Activated naive CD8-positive, alpha-beta T cell (primary cell): ENCODE measurements around the gene ESF1.

Experiments
- H3K27ac Mint-ChIP-seq: one replicate; pipeline ENCODE4 v1.8.0; 2021; ENCODE audit warnings: mixed read lengths
- H3K27me3 Mint-ChIP-seq: one replicate; pipeline ENCODE4 v1.8.0; 2021; ENCODE audit warnings: mixed read lengths
- H3K36me3 Mint-ChIP-seq: one replicate; pipeline ENCODE4 v1.8.0; 2021; ENCODE audit warnings: mixed read lengths
- H3K4me1 Mint-ChIP-seq: one replicate; pipeline ENCODE4 v1.8.0; 2021; ENCODE audit warnings: low read depth, mixed read lengths
- H3K4me3 Mint-ChIP-seq: one replicate; pipeline ENCODE4 v1.8.0; 2021; ENCODE audit warnings: mild to moderate bottlenecking, mixed read lengths
- H3K9me3 Mint-ChIP-seq: one replicate; pipeline ENCODE4 v1.8.0; 2021; ENCODE audit warnings: low read depth, mixed read lengths

The ESF1 gene

DNA sequence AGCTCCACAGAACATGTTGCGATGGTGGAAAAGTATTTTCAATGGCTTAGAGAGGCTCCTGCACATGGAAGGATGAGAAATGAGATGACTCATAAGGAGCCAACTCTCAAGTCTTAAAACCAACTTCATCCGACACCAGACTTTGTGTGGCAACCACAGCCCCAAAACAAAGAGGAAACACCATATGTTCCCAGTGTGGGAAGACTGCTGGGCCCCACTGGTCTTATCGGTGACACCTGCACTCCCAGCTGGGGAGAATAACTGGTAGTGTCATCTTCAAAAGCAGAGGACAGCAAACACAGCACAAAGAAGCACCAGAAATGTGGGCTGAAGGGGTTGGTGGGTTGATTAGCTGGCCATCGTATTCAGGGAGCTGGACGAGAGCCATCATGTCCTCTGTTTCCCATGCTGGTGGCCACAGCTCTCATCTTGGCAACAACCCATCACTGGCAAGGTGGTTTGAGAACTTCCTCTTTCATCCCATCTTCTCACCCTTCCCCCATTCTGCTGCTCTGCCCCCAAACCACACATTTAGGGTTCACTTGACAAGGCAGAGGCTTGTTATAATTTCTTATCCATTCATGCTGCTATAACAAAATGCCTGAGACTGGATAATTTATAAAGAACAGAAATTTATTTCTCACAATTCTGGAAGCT, 100.0 kb downstream of the ESF1 start:
- H3K36me3 Mint-ChIP-seq: no peaks in the 10 kb centered on the region
- no peaks in the 10 kb centered on the region for H3K9me3 Mint-ChIP-seq
- H3K27ac Mint-ChIP-seq: no peak overlapping the region
- no peaks in the 10 kb centered on the region for H3K4me1 Mint-ChIP-seq
- peaks cover 6% of the 10 kb centered on the region for H3K27me3 Mint-ChIP-seq
- H3K4me3 Mint-ChIP-seq: no peak overlapping the region

DNA sequence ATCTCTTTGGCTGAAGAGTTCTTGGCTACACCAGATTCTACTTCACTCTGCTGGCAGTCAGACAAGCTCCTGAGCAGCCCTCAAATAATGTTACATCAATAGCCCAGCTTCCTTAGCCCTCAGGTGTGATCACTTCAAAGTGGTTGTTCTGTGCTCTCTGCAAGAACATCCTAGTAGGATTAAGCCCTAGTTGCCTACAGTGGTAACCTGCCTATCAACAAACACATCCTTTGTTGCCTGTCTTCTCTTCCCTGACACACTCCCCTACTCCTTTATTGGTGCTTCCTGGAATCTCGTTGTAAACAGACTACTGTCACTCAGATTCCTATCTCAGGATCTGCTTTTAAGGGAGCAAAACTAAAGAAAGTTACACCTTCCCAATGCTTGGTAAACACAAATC, 100.9 kb downstream of the ESF1 start:
- H3K27me3 Mint-ChIP-seq: peaks cover 6% of the 10 kb centered on the region
- H3K27ac Mint-ChIP-seq: no peak overlapping the region
- no peaks in the 10 kb centered on the region for H3K9me3 Mint-ChIP-seq
- H3K4me1 Mint-ChIP-seq: no peaks in the 10 kb centered on the region
- no peak overlapping the region for H3K4me3 Mint-ChIP-seq
- no peaks in the 10 kb centered on the region for H3K36me3 Mint-ChIP-seq

DNA sequence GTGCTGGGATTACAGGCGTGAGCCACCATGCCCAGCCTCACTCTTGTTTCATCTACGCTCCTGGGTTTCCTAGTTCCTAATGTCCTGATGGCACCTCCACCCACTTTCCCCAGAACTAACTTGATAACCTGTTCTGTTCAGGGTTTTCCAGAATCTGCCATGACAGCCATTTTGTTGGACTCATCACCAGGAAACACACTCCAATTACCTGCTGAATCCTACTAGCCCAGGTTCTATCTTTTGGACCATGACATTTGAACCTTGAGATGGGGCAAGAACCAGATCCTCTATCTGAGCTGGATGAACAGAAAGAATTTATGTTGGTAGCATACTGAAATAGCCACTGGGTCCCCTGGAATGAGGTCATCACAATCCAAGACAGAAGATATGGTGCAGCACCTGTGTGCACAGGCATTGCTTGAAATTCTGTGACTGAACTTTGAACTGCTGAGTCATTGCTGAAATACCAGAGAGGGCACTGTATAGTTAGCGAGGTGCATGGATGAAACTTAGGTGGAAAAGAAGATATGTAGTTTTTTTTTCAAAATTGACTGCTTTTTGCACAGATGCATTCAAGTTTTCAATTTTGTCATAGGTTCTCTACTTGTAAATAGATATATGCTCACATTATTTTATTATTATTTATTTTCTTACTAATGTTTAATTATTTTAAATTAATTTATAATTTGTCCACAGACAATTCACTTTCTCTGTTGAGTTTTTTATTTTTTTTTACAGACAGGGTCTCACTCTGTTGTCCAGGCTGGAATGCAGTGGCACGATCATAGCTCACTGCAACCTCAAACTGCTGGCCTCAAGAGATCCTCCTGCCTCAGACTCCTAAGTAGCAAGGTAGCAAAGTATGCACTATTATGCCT, 103.2 kb downstream of the ESF1 start:
- Mint-ChIP-seq H3K27ac (no peak overlapping the region), H3K27me3 (peaks cover 5% of the 10 kb centered on the region), H3K36me3 (no peaks in the 10 kb centered on the region), H3K4me1 (no peaks in the 10 kb centered on the region), H3K4me3 (no peak overlapping the region), H3K9me3 (no peaks in the 10 kb centered on the region)

DNA sequence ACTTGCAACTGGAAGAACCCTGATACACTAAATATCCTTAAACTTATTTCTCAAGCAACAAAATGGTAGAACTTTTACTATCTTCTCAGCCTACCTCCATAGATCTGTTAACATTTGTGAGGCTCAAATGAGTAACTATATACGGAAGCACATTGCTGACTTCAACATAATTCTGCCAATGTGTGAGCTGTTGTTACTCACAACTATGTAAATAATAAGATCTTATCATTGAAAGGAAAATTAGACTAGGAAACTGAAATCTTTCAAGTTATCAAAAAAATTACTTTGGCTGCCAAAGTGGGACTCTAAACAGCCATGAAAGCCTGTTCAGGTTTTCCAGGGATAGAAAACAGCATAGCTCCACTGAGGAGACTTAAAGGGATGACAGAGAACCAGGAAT, 105.8 kb downstream of the ESF1 start:
- H3K4me1 Mint-ChIP-seq: no peaks in the 10 kb centered on the region
- peaks cover 6% of the 10 kb centered on the region for H3K27me3 Mint-ChIP-seq
- H3K27ac Mint-ChIP-seq: no peak overlapping the region
- H3K36me3 Mint-ChIP-seq: no peaks in the 10 kb centered on the region
- H3K4me3 Mint-ChIP-seq: no peak overlapping the region
- no peaks in the 10 kb centered on the region for H3K9me3 Mint-ChIP-seq

DNA sequence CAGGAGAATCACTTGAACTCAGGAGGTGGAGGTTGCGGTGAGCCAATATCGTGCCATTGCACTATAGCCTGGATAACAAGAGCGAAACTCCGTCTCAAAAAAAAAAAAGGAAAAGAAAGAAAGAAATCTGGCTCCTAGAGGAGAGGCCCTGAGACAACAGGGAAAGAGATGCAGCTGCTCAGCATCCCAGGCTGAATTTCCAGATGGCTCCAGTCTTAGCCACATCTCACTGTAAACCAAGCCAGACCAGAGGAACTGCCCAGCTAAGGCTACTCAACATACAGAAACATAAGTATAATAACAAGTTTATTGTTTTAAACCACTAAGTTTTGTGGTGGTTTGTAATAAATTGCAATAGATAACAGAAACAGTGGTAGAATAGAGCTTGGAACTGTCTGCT, 107.5 kb downstream of the ESF1 start:
- no peaks in the 10 kb centered on the region for H3K36me3 Mint-ChIP-seq
- H3K4me1 Mint-ChIP-seq: no peaks in the 10 kb centered on the region
- peaks cover 5% of the 10 kb centered on the region for H3K27me3 Mint-ChIP-seq
- H3K27ac Mint-ChIP-seq: no peak overlapping the region
- no peak overlapping the region for H3K4me3 Mint-ChIP-seq
- no peaks in the 10 kb centered on the region for H3K9me3 Mint-ChIP-seq

DNA sequence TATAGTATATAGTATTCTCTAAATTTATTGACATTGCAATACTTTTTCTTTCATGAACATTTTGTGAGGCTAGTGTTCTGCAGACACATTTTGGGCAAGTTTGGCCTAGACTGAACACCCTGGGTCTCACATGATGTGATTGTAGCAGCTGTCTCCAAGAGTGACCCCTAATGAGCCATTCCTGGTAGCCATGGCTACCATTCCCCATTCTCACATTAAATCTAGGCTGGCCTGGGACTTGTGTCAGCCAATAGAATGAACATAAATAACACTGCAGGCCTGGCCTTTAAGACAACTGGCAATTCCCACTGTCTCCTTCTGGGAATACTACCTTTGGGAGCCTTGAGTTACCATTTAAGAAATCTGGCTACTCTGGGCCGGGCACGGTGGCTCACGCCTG, 108.0 kb downstream of the ESF1 start:
- Mint-ChIP-seq H3K27me3 (peaks cover 5% of the 10 kb centered on the region), H3K9me3 (no peaks in the 10 kb centered on the region), H3K4me3 (no peak overlapping the region), H3K36me3 (no peaks in the 10 kb centered on the region), H3K4me1 (no peaks in the 10 kb centered on the region), H3K27ac (no peak overlapping the region)

DNA sequence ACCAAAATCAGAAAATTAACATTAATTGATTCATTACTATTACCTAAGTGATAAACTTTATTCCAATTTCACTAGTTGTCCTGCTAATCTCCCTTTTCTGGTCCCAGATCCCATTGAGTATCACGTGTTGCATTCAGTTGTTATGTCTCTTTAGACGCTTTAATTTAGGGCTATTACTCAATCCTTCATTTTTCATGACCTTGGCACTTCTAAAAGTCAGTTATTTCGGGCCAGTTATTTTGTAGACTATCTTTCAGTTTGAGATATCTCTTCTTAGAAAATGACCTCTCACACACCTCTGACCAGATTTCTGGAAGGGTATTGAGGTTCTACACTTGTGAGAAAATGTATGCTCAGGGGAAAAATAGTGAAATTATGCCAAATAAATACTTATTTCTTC, 112.0 kb downstream of the ESF1 start:
- H3K9me3 Mint-ChIP-seq: no peaks in the 10 kb centered on the region
- H3K4me3 Mint-ChIP-seq: no peak overlapping the region
- H3K27ac Mint-ChIP-seq: no peak overlapping the region
- no peaks in the 10 kb centered on the region for H3K4me1 Mint-ChIP-seq
- H3K36me3 Mint-ChIP-seq: no peaks in the 10 kb centered on the region
- peaks cover 5% of the 10 kb centered on the region for H3K27me3 Mint-ChIP-seq

DNA sequence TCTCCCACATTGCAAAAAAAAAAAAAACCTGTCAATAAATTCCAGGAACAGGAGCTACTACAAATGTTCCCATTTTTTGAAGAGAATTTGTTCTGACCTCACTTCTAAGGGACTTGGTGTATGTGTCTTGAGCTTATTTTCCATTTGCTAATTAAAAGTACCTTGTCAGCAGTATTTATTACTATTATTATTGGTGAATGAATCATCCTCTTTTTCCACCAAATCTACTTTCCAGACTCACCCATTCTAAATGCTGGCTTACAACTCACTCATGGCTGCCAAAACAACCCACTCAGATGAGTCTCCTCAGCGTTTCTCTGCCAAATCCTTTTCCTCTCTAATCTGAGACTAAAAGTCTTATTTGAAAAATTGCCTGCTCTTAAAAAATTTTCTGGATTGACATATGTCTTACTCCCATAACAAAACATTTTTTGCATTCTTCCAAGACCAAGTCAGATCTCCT, 112.8 kb downstream of the ESF1 start:
- Mint-ChIP-seq H3K36me3 (no peaks in the 10 kb centered on the region), H3K27ac (no peak overlapping the region), H3K4me1 (no peaks in the 10 kb centered on the region), H3K4me3 (no peak overlapping the region), H3K9me3 (no peaks in the 10 kb centered on the region), H3K27me3 (peaks cover 5% of the 10 kb centered on the region)

DNA sequence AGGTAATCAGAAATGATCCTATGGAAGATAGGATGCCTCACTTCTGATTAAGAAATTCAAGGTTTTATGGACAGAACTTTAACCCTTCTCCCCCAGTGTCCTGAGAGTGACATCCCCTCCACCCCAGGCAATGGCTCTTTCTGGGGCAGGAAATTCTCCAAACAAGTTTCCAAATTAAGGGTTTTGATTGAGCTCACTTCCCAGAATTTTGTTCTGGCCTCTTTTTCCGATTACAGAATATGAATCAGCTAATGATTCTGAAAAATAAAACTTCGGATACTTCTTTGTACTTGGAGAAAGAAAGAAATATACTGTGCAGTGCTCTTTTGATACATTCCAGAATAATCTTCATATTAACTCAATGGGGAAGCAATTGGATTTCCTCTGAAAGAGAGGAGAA, 113.2 kb downstream of the ESF1 start:
- H3K36me3 Mint-ChIP-seq: no peaks in the 10 kb centered on the region
- H3K9me3 Mint-ChIP-seq: no peaks in the 10 kb centered on the region
- peaks cover 5% of the 10 kb centered on the region for H3K27me3 Mint-ChIP-seq
- no peak overlapping the region for H3K4me3 Mint-ChIP-seq
- no peaks in the 10 kb centered on the region for H3K4me1 Mint-ChIP-seq
- H3K27ac Mint-ChIP-seq: no peak overlapping the region

DNA sequence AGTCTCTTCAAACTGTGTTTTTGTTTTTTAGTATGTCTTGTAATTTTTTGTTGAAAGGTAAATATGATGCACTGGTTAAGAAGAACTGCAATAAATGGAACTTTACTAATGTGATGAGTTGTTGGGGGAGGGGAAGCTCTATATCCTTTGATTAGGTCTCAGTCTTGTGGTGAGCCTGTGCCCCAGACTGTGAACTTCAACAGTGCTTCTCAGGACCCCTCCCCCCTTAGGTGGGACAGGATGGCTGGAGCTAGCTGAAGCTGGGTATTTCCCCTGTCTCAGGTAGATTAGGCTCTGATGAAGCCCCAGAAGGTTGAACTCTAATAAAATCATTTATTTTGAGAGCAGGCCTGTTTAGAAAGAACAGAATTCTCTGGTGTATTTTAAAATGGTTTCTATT, 114.6 kb downstream of the ESF1 start:
- Mint-ChIP-seq H3K4me3 (no peak overlapping the region), H3K27me3 (peaks cover 5% of the 10 kb centered on the region), H3K27ac (no peak overlapping the region), H3K4me1 (no peaks in the 10 kb centered on the region), H3K36me3 (no peaks in the 10 kb centered on the region), H3K9me3 (no peaks in the 10 kb centered on the region)

DNA sequence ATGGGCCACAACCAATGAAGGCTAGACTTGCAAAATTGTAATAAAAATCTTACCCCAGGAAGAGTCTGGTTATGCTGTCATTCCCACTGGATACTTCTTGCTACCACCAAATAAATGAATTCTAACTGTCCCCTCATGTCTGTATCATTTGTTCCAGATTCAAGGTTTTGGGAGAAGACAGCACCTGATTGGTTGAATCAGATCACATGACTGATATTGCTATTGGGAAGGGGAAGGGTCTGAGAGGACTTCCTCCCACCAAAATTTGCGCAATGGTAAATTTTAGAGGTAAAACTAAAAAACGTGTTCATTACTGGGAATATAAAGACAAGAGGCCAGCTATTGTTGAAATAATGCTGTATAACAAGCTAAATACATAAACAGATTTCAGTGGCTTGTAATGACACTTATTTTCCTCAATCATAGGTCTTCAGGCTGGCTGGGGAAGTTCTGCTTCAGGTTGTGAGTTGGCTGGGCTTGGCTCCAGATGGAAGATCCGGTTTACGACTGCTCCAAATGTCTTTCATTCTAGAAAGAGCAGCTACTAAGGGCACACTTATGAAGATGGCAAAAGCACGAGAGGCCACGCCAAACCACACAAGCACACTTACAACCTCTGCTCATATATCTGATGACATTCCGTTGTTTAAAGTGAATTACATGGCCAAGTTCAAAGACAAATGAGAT, 118.9 kb downstream of the ESF1 start:
- no peaks in the 10 kb centered on the region for H3K36me3 Mint-ChIP-seq

More for the DNA sequence above, 118.9 kb downstream of the ESF1 start:
- no peaks in the 10 kb centered on the region for H3K9me3 Mint-ChIP-seq
- peaks cover 7% of the 10 kb centered on the region for H3K27me3 Mint-ChIP-seq
- H3K27ac Mint-ChIP-seq: no peak overlapping the region
- no peak overlapping the region for H3K4me3 Mint-ChIP-seq
- H3K4me1 Mint-ChIP-seq: no peaks in the 10 kb centered on the region
